WERI-Rb-1 (cell line): Measurements from ENCODE around the gene THSD7B.
"Not testable (repeated sequence)": the region's sequence is repeated elsewhere in the genome, so short reads cannot be mapped to it uniquely, and the experiment has no call there.

Experiments used
- DNase-seq: peaks from one replicate; pipeline ENCODE4 v3.0.0-alpha.2; 2020
- H3K27ac ChIP-seq: fragments of 250-450 bp; sonication (Bioruptor Pico); 2 replicates; pipeline ENCODE4 v1.5.1; 2020; ENCODE audit warnings: mild to moderate bottlenecking, moderate library complexity
- H3K27me3 ChIP-seq: fragments of 250-450 bp; sonication (Bioruptor Pico); 2 replicates; pipeline ENCODE4 v1.5.1; 2021; ENCODE audit warnings: mild to moderate bottlenecking, low read depth, moderate library complexity; ENCODE audit not compliant: insufficient read depth, severe bottlenecking
- H3K36me3 ChIP-seq: fragments of 250-450 bp; sonication (Bioruptor Pico); 2 replicates; pipeline ENCODE4 v1.5.1; 2020; ENCODE audit warnings: mild to moderate bottlenecking, moderate library complexity
- H3K4me3 ChIP-seq: 2 replicates; pipeline ENCODE4 v1.5.1; 2011; ENCODE audit warnings: low read depth, mild to moderate bottlenecking, control low read depth, low read length
- H3K9me3 ChIP-seq: fragments of 250-450 bp; sonication (Bioruptor Pico); 2 replicates; pipeline ENCODE4 v1.5.1; 2021; ENCODE audit warnings: mild to moderate bottlenecking, moderate library complexity; ENCODE audit not compliant: severe bottlenecking
- CTCF ChIP-seq: IDR thresholded peaks from 2 replicates; pipeline ENCODE4 v1.5.1; 2011; ENCODE audit warnings: low read depth, mild to moderate bottlenecking, control low read depth, inconsistent platforms, low read length

The THSD7B gene

DNA sequence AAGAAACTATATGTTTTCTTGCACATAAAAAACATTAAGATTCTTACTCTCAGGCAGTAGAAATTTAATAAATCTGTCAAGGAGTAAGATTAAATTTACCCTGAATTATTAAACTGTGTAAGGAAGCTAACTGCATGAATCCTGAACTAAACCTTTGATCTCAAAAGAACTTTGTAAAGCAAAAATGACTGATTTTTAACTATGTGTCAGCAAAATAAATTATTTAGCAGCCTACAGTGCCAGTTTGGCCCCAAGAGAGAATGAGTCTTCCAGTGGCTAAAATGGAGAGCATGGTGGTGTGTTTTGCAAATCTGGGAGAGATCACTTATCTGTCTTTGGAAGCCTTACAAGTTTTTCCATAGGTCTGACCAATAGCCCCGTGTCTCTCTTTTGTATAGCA lies 190.7 kb downstream of the THSD7B start:
- no peak for DNase-seq
- H3K27me3 ChIP-seq, result no peaks in the 10 kb centered on the region
- TF ChIP-seq CTCF, result no peak
- H3K36me3 ChIP-seq, result no peaks in the 10 kb centered on the region
- H3K4me3 ChIP-seq, result no peak overlapping the region
- H3K9me3 ChIP-seq, result no peaks in the 10 kb centered on the region
- H3K27ac ChIP-seq, result no peak overlapping the region

DNA sequence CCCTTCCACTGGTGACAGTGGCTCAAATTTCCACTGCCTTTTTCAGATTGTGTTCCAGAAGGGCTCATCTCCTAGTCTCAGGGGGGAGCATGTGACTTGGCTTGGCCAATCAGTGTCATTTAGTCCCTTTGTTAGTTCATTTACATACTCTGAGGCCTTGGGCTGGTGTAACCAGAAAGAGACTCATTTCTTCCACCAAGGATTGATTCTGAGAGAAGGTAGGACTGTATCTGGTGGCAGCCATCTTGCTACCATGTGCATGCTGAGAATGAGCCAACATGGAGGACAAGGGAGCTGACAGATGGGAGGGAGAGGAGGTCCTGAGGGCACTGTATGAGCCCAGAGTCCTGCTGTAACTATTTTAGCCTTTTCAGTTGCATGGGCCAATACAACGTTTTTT lies 191.7 kb downstream of the THSD7B start:
- Histone ChIP-seq H3K27me3 (no peaks in the 10 kb centered on the region), H3K9me3 (no peaks in the 10 kb centered on the region), H3K36me3 (no peaks in the 10 kb centered on the region), H3K4me3 (no peak overlapping the region), H3K27ac (no peak overlapping the region)
- no peak for TF ChIP-seq CTCF
- DNase-seq, result no peak

GRCh38 chr2:136962105-136962725 lies 196.9 kb downstream of the THSD7B start:
- no peak for TF ChIP-seq CTCF

DNA sequence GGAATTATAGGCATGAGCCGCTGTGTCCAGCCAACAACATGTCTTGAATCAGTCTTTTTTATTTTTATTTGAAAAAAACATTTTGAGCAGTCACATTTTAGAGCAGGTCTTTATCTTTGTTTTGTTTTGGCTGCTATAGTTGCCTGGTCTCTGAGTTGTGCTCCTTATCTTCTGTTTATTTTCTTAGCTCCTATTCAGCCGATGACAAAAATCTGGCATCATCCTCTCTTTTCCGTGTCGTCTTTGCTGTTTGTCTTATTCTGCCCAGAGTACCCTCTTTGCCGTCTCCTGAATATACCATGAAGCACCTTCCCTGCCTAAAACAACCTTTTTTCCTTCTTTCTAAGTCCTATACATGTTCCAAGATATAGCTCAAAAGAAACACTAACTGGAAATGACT lies 201.1 kb downstream of the THSD7B start:
- no peak overlapping the region for H3K4me3 ChIP-seq
- no peaks in the 10 kb centered on the region for H3K36me3 ChIP-seq
- H3K9me3 ChIP-seq, result no peaks in the 10 kb centered on the region
- DNase-seq, result no peak
- H3K27me3 ChIP-seq, result no peaks in the 10 kb centered on the region
- no peak for TF ChIP-seq CTCF
- no peak overlapping the region for H3K27ac ChIP-seq

More at GRCh38 chr2:136962105-136962725, 196.9 kb downstream of the THSD7B start:
- DNase-seq, result no peak
- H3K27me3 ChIP-seq, result no peaks in the 10 kb centered on the region
- no peaks in the 10 kb centered on the region for H3K9me3 ChIP-seq
- no peaks in the 10 kb centered on the region for H3K36me3 ChIP-seq
- H3K4me3 ChIP-seq, result no peak overlapping the region
- no peak overlapping the region for H3K27ac ChIP-seq

DNA sequence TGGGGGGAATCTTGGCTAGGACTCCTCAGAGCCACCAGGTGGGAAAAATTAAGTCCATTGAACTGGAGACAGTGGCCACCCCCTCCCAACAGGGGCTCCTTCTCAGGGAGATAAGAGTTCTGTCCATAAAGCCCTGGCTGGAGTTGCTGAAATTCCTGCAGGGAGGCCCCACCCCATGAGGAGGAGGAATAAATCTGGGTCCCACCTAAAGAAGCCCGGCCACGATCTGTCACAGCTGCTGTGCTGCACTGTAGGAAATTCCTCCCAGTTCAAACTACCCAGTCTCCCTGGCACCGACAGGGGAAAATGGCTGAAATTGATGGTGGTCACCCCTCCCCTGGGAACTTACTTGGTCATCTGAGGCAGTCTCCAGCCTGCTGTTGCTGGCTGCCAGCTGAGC lies 215.0 kb downstream of the THSD7B start:
- no peak for DNase-seq
- H3K9me3 ChIP-seq, result no peaks in the 10 kb centered on the region
- no peak overlapping the region for H3K27ac ChIP-seq
- H3K4me3 ChIP-seq, result no peak overlapping the region
- H3K36me3 ChIP-seq, result no peaks in the 10 kb centered on the region
- no peak for TF ChIP-seq CTCF
- H3K27me3 ChIP-seq, result no peaks in the 10 kb centered on the region

GRCh38 chr2:136981689-136982088 lies 216.3 kb downstream of the THSD7B start:
- not testable (repeated sequence) for H3K4me3 ChIP-seq, H3K27ac ChIP-seq, DNase-seq, H3K27me3 ChIP-seq, H3K9me3 ChIP-seq, H3K36me3 ChIP-seq
